HG03520 (cell line): Measurements from ENCODE around the gene ODAD4.

ENCODE experiments used
- ATAC-seq: cut with Tn5 transposase; IDR thresholded peaks from one replicate; pipeline ENCODE4 v1.9.1; 2021; ENCODE audit warnings: mild to moderate bottlenecking, moderate library complexity; ENCODE audit not compliant: unreplicated experiment

The ODAD4 gene

GRCh38 chr17:41968676-41969075, 38.3 kb downstream of the ODAD4 start:
- no peak for ATAC-seq

- ATAC-seq = no peak
These were observed 40.5 kb downstream of the ODAD4 start for GRCh38 chr17:41970901-41971331.

GRCh38 chr17:41971721-41972523, 41.5 kb downstream of the ODAD4 start:
- no peak for ATAC-seq

GRCh38 chr17:41972571-41973407, 42.4 kb downstream of the ODAD4 start:
- no peak for ATAC-seq

GRCh38 chr17:41973408-41973811, 43.0 kb downstream of the ODAD4 start:
- no peak for ATAC-seq

- ATAC-seq = no peak
These were observed 43.6 kb downstream of the ODAD4 start for GRCh38 chr17:41974031-41974430.

- ATAC-seq = no peak
These were observed 44.2 kb downstream of the ODAD4 start for GRCh38 chr17:41974658-41975057.

GRCh38 chr17:41975099-41976083, 45.0 kb downstream of the ODAD4 start:
- ATAC-seq = no peak

- no peak for ATAC-seq
These were observed 45.8 kb downstream of the ODAD4 start for GRCh38 chr17:41976142-41976768.

GRCh38 chr17:41977991-41978390, 47.6 kb downstream of the ODAD4 start:
- no peak for ATAC-seq

- ATAC-seq = no peak
These were observed 51.8 kb downstream of the ODAD4 start for GRCh38 chr17:41982026-41982760.

- no peak for ATAC-seq
These were observed 54.0 kb downstream of the ODAD4 start for GRCh38 chr17:41984454-41984853.

- no peak for ATAC-seq
These were observed 55.5 kb downstream of the ODAD4 start for GRCh38 chr17:41985919-41986318.

- ATAC-seq = no peak
These were observed 56.2 kb downstream of the ODAD4 start for GRCh38 chr17:41986634-41987033.

GRCh38 chr17:41987642-41988041, 57.2 kb downstream of the ODAD4 start:
- no peak for ATAC-seq

- ATAC-seq = no peak
These were observed 58.0 kb downstream of the ODAD4 start for GRCh38 chr17:41988418-41988817.

- ATAC-seq = no peak
These were observed 59.4 kb downstream of the ODAD4 start for GRCh38 chr17:41989702-41990419.

GRCh38 chr17:41992576-41992975, 62.2 kb downstream of the ODAD4 start:
- ATAC-seq = no peak

GRCh38 chr17:41996855-41997164, 66.4 kb downstream of the ODAD4 start:
- ATAC-seq = no peak
